HG03571 (cell line): ENCODE results near the gene PLXNA2.

Source experiments
- ATAC-seq: cut with Tn5 transposase; IDR thresholded peaks from one replicate; pipeline ENCODE4 v1.9.1; 2021; ENCODE audit not compliant: unreplicated experiment

PLXNA2 gene

GRCh38 chr1:208182880-208183645 lies 61.1 kb downstream of the PLXNA2 start:
- no peak for ATAC-seq

GRCh38 chr1:208181364-208181763 lies 62.8 kb downstream of the PLXNA2 start:
- no peak for ATAC-seq

- no peak for ATAC-seq
Measured at GRCh38 chr1:208180421-208180820, 63.8 kb downstream of the PLXNA2 start.

- ATAC-seq: no peak
Measured at GRCh38 chr1:208179961-208180409, 64.2 kb downstream of the PLXNA2 start.

- ATAC-seq: no peak
Measured at GRCh38 chr1:208179263-208179816, 64.8 kb downstream of the PLXNA2 start.

GRCh38 chr1:208178091-208178529 lies 66.1 kb downstream of the PLXNA2 start:
- no peak for ATAC-seq

GRCh38 chr1:208177656-208178055 lies 66.5 kb downstream of the PLXNA2 start:
- no peak for ATAC-seq

GRCh38 chr1:208176649-208177048 lies 67.5 kb downstream of the PLXNA2 start:
- no peak for ATAC-seq

GRCh38 chr1:208175508-208175895 lies 68.7 kb downstream of the PLXNA2 start:
- no peak for ATAC-seq

- no peak for ATAC-seq
Measured at GRCh38 chr1:208174731-208175507, 69.3 kb downstream of the PLXNA2 start.

GRCh38 chr1:208174200-208174599 lies 70.0 kb downstream of the PLXNA2 start:
- ATAC-seq: no peak

- ATAC-seq: no peak
Measured at GRCh38 chr1:208173749-208174148, 70.4 kb downstream of the PLXNA2 start.

GRCh38 chr1:208172423-208173145 lies 71.6 kb downstream of the PLXNA2 start:
- ATAC-seq: no peak

GRCh38 chr1:208171616-208172422 lies 72.4 kb downstream of the PLXNA2 start:
- ATAC-seq: no peak

GRCh38 chr1:208170252-208170651 lies 73.9 kb downstream of the PLXNA2 start:
- ATAC-seq: no peak

- no peak for ATAC-seq
Measured at GRCh38 chr1:208169081-208169879, 74.9 kb downstream of the PLXNA2 start.

GRCh38 chr1:208167261-208167869 lies 76.8 kb downstream of the PLXNA2 start:
- ATAC-seq: no peak

GRCh38 chr1:208166340-208167138 lies 77.6 kb downstream of the PLXNA2 start:
- no peak for ATAC-seq
